ENCODE measurements around the gene PCBD1.
A peak's percentile ranks its signal among the peaks of the same experiment; 100 is the strongest.

Gene PCBD1

DNA sequence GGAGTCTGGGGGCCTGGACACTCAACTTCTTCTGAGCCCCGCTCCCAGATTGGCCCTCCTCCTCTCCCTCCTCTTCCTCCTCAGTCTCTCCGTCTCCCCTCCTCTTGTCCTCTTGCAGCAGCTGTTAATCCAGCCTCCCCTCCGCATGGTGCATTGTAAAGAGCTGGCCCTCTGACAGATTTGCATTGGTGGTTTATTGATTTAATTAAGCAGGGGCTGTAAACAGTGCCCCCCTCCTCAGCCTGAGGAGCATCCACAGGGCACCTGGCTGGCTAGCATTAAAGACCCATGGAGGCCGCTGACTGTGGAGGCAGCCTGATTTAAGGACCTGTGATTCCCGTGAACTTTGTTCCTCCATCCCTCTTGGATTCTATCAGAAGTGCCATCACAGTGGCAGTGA lies 28.9 kb upstream of the PCBD1 start:
- no peak for DNase-seq

DNA sequence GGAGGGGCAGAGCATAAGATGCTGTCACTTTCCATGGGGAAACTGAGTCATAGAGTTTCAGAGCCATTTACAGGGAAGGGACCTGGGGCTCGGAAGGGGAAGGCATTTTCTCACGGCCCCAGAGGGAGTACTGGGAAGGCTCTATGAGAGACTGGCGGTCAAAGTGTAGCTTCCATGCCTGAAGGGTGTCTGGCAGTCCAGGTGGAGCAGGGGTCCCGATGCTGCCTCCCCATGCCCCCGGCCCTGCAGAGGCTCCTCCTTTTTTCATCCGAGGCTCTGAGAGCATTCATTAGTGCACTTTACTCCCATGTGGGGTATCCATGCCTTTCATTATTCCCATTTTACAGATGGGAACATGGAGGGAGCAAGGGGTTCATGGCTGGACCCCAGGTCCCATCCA lies 27.9 kb upstream of the PCBD1 start:
- no peak for DNase-seq

- DNase-seq, result no peak
These were observed 27.4 kb upstream of the PCBD1 start for GRCh38 chr10:70915806-70916205.

DNA sequence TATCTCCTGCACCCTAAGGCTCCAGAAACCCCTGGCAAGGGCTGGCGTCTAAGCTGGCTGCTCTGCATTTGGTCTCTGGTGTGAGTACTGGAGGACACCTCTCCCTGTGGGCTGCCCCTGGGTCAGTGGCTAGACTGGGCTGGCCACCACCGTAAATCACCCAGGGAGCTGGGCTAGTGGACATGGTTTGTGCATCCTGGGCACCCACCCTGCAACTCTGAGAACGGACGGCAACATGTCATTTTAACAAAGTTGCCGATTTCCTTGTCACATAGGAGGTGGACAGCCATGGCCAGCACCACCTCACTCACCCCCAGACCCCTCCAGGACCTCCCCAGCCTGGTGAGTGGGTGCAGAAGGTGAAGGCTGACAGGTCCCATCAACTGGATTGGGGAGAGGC lies 26.8 kb upstream of the PCBD1 start:
- DNase-seq, result no peak

DNA sequence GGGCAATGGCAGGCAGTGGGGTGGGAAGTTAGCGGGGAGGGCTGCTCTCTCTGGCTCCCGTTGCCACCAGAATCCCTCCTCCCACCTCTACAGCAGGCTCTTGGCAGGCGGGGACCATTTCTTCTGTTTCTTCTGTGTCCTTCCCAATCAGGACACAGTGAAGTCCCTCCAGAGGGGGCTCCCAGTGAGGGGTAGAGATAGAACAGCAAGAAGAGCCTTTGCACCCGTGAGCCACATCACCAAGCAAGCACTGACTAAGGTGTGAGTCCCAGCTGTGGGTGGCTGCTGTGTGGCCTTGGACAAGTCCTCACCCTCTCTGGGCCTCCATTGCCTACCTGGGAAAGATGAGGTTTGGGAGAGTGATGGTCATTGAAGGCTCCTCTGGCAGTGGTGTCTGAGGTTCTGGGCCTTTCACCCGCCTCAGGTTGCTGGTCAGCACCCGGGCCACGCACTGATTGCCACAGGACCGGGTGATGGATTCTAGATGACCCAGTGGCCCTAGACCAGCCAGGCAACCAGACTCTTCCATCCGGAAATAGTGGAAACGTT lies 26.0 kb upstream of the PCBD1 start:
- DNase-seq, result no peak

DNA sequence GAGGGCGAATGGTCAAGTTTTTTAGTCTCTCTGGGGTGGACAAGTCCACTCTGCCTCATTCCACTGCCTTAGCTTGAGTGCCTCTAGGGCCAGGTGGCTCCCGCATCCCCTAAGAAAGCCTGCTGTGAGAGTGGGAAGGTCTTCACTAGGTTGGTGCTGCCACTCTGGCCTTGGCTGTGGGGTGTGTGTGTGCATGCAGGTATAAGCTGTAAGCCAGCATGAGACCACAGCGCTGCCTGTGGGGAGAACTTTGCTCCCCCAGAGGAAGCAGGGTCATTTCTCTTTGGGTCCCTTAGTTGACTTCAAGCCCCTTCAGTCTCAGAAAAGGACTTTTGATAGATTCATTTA lies 25.5 kb upstream of the PCBD1 start:
- no peak for DNase-seq

- no peak for DNase-seq
These were observed 25.0 kb upstream of the PCBD1 start for GRCh38 chr10:70913191-70913892.

GRCh38 chr10:70912556-70912955 lies 24.2 kb upstream of the PCBD1 start:
- no peak for DNase-seq

GRCh38 chr10:70911386-70911785 lies 23.0 kb upstream of the PCBD1 start:
- no peak for DNase-seq

GRCh38 chr10:70910486-70911341 lies 22.3 kb upstream of the PCBD1 start:
- no peak for DNase-seq

GRCh38 chr10:70909326-70909935 lies 21.1 kb upstream of the PCBD1 start:
- DNase-seq, result no peak

DNA sequence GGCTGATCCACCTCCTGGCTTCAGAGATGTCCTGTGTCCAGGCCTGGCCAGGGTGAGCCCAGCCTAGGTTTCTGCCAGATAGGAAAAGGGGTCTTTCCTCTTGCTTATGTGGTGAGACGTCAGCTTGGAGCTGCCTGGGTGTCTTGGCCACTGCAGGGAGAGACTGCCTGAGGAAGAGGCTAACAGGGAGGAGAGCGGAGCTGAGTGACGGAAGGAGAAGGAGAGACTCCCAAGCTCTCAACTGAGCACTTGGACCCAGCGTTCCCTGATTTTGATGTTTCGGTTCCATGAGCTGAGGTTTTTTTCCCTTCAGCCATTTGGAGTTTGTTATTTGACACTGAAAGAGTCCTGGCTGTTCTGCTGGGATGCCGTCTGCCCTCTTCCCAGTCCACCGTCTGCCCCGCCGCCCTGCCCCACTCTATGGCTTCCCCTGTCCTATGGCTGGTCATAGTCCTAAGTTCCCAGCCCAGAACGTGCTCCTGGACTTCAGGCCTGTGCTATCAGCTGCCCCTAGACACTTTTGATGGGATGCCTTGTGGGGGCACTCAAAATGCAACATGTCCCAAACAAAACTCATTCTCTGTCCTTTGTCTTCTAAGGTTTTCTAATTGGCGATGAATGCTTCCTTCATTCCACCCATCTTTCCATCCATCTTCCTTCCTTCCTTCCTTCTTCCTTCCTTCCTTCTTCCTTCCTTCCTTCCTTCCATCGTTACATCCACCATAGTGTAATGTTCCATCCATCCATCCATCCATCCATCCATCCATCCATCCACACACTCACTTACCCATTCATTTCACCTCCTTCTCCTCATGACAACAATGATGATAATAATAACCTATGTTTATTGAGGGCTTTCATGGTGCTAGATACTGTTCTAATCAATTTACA lies 20.3 kb upstream of the PCBD1 start:
- DNase-seq, result no peak

- no peak for DNase-seq
These were observed 19.5 kb upstream of the PCBD1 start for GRCh38 chr10:70907637-70908405.

GRCh38 chr10:70906953-70907636 lies 18.7 kb upstream of the PCBD1 start:
- no peak for DNase-seq

DNA sequence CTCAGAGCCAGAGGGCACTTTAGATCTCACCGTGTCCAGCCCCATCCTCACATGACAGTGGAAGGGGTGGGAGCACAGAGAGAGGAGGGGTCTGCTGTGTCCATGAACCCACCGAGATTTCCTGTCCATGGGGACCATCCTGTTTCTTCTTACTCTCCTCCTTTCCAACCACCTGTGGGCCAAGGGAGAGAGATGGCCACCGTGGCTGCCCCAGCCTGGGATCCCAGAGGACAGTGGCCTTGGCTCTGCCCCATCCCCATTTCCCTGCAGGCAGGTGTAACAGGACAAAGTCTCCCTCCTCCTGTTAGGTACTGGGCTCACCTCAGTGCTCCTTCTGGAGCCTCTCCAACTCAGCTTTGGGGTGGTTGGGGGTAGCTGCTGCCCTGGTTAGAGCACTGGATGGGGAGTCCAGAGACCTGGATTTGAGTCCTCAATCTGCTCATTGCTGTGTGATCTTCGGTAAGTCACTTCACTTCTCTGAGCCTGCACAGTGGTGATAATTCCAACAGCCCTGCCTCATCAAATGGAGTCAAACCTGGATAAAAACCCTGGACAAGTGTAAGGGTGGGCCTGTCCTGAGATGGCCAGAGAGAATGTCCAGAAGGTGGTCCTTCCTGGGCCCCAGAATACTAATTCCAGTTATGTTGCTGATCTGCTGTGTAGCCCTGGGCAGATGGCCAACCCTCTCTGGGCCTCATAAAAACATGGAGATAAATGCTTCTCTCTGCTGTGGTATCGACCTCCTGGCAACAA lies 17.8 kb upstream of the PCBD1 start:
- DNase-seq, result no peak

- DNase-seq, result no peak
These were observed 17.0 kb upstream of the PCBD1 start for GRCh38 chr10:70905071-70906021.

- peak; percentile 12 for DNase-seq
These were observed 15.0 kb upstream of the PCBD1 start for GRCh38 chr10:70903262-70903921.

DNA sequence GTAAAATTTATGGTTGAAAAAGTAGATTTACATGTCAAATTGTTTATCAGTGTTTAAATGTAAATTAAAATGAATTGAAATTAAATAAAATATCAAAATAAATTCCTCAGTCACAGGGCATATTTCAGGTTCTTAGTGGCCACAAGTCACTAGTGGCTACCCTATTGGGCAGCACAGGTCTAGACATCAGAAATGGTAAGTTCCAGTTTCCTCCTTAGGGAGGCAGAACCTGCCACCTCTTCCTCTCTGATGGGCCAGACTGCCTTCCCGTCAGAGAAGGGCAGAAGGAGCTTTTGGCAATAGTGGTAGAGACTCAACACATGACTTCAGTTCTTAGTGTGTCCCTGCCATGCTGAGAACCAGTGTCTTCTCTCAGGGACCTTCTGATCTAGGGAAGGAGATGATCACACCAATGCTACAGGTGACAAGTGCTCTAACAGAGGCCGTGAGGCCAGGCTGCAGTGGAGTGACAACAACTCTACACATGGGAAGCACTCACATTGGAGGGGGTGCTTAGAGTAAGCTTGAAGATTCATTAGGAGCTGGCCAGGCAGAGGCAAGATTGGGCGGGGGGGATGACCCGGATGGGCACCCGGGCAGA lies 14.4 kb upstream of the PCBD1 start:
- no peak for DNase-seq
